Measurements from ENCODE around the gene ZNF280B. TPM values are rescaled to one million over a fixed set of nuclear protein-coding genes. Genes with fewer than 3 reads are reported as not detected.

The ZNF280B gene
- total and polyA plus RNA-seq, 2 donors (not counting 3 experiments of a cell fraction or from before 2014, with no cell fraction given) = 1.5 to 3.1 TPM

DNA sequence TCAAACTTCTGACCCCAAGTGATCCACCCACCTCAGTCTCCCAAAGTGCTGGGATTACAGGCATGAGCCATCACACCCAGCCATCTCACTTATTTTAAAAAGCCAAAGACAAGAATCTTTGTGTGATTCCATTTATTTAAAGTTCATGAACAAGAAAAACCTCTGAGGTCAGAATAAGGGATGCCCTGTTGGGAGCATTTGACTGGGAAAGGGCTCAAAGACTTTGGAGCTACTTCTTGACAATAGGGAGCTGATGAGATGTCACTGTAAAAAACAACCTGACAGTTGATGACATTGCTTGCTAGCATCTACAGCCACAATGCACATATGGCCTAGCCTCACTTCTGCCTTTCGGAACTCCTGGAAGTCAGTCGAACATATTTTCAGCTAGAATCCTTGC is 5.1 kb upstream of the ZNF280B start:
- TF ChIP-seq FOS (IDR thresholded peaks at IDR 0.05; ENCODE audit: borderline replicate concordance, insufficient read depth, low read length) (no peak), POLR2AphosphoS5 (IDR thresholded peaks at IDR 0.05; ENCODE audit: insufficient read depth, low read depth, low read length) (no peak), MYC (IDR thresholded peaks at IDR 0.05; ENCODE audit: low read depth, low read length) (no peak), EZH2 (IDR thresholded peaks at IDR 0.05; ENCODE audit: borderline replicate concordance, low read depth, low read length, severe bottlenecking) (no peak), POLR2A (IDR thresholded peaks at IDR 0.05; ENCODE audit: low read depth, low read length) (no peak), GATA2 (IDR thresholded peaks at IDR 0.05; ENCODE audit: insufficient read depth, insufficient read length, low read depth, low read length) (no peak), JUN (IDR thresholded peaks at IDR 0.05; ENCODE audit: borderline replicate concordance, insufficient read depth, insufficient read length, low read depth) (no peak)
- TF ChIP-seq, protein P1, sequence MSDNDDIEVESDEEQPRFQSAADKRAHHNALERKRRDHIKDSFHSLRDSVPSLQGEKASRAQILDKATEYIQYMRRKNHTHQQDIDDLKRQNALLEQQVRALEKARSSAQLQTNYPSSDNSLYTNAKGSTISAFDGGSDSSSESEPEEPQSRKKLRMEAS (IDR thresholded peaks at IDR 0.05; ENCODE audit: insufficient read depth, insufficient read length) = no peak
- TF ChIP-seq, protein P2, sequence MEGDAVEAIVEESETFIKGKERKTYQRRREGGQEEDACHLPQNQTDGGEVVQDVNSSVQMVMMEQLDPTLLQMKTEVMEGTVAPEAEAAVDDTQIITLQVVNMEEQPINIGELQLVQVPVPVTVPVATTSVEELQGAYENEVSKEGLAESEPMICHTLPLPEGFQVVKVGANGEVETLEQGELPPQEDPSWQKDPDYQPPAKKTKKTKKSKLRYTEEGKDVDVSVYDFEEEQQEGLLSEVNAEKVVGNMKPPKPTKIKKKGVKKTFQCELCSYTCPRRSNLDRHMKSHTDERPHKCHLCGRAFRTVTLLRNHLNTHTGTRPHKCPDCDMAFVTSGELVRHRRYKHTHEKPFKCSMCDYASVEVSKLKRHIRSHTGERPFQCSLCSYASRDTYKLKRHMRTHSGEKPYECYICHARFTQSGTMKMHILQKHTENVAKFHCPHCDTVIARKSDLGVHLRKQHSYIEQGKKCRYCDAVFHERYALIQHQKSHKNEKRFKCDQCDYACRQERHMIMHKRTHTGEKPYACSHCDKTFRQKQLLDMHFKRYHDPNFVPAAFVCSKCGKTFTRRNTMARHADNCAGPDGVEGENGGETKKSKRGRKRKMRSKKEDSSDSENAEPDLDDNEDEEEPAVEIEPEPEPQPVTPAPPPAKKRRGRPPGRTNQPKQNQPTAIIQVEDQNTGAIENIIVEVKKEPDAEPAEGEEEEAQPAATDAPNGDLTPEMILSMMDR (IDR thresholded peaks at IDR 0.05; ENCODE audit: extremely low read depth in 1 of 2, insufficient read depth in 1 of 2, low read depth in 1 of 2, low read length in 2 of 2) = no peak
- no peaks in the 10 kb centered on the region for H3K9me3 ChIP-seq (replicated peaks; ENCODE audit: control insufficient read depth, insufficient read depth, low read length)
- intact Hi-C loops (cut with micrococcal nuclease) = no loop called here
- peaks cover 3 to 13% of the 10 kb centered on the region in 2 experiments for H3K27me3 ChIP-seq (ENCODE audit: control insufficient read depth in 2 of 2, insufficient read depth in 2 of 2, low read length in 2 of 2)
- no peaks in the 10 kb centered on the region for H3K4me1 ChIP-seq (ENCODE audit: control insufficient read depth, extremely low read depth, insufficient read depth, low read length)
- no peak for FAIRE-seq
- no peaks in the 10 kb centered on the region for H3K9me1 ChIP-seq (replicated peaks; ENCODE audit: control insufficient read depth, extremely low read depth, insufficient read depth, low read length)
- H3K4me3 ChIP-seq (replicated peaks in 1 of 3; ENCODE audit: insufficient read depth in 1 of 3, low read depth in 1 of 3, low read length in 3 of 3) = no peak overlapping the region
- H3K36me3 ChIP-seq (ENCODE audit: control insufficient read depth in 2 of 2, extremely low read depth in 1 of 2, insufficient read depth in 2 of 2, low read length in 2 of 2) = no peaks in the 10 kb centered on the region
- CTCF ChIA-PET = no interaction called here
- H3K4me2 ChIP-seq (ENCODE audit: insufficient read depth, low read length) = no peak overlapping the region
- no peak overlapping the region for H3K9ac ChIP-seq (replicated peaks; ENCODE audit: extremely low read depth, insufficient read depth, low read length)
- no peak for DNase-seq (ENCODE audit: low read depth, low spot score)
- POLR2A ChIA-PET = no interaction called here
- H4K20me1 ChIP-seq (replicated peaks; ENCODE audit: control insufficient read depth, extremely low read depth, insufficient read depth, low read length) = no peaks in the 10 kb centered on the region
- no peaks in the 10 kb centered on the region for H3K79me2 ChIP-seq (ENCODE audit: control insufficient read depth, insufficient read depth, low read length)
- no peak overlapping the region for H3K27ac ChIP-seq (ENCODE audit: insufficient read depth, low read depth, low read length)
- no TSS peak for BruUV-seq (replicated peaks)
- H2AFZ ChIP-seq (ENCODE audit: low read depth, low read length) = no peak overlapping the region
- dilution Hi-C loops (cut with MboI; ENCODE audit: extremely low pct_ligation_motif_present, low sequenced_read_pairs) = no loop called here
